Liver (tissue), 9 donors: ENCODE data around the gene POLD2. TPM values are rescaled to one million over a fixed set of nuclear protein-coding genes. Genes with fewer than 3 reads are reported as not detected.

Experiments
- DNase-seq: peaks from one replicate; pipeline ENCODE4 v3.0.0-alpha.2; 2017; ENCODE audit warnings: low spot score
- H3K27ac ChIP-seq, 2 donors: one replicate each; pipeline ENCODE4 v1.7.0; 2013; ENCODE audit warnings: inconsistent platforms in 2 of 2, low read length in 2 of 2, control low read depth in 1 of 2, low read depth in 1 of 2, mild to moderate bottlenecking in 1 of 2
- H3K27me3 ChIP-seq, 4 donors: one replicate each; pipeline versions ENCODE4 v1.6.1 to v1.7.0; 2013; ENCODE audit warnings: low read length in 3 of 4, inconsistent platforms in 1 of 4, mild to moderate bottlenecking in 1 of 4, moderate library complexity in 1 of 4; ENCODE audit not compliant: control insufficient read depth in 4 of 4, insufficient read depth in 4 of 4
- H3K36me3 ChIP-seq, 4 donors: one replicate each; pipeline versions ENCODE4 v1.6.1 to v1.7.0; 2013; ENCODE audit warnings: low read length in 3 of 4, mild to moderate bottlenecking in 3 of 4, low read depth in 1 of 4, moderate library complexity in 1 of 4; ENCODE audit not compliant: control insufficient read depth in 4 of 4, insufficient read depth in 3 of 4
- H3K4me1 ChIP-seq, 4 donors: one replicate each; pipeline versions ENCODE4 v1.6.1 to v1.7.0; 2013; ENCODE audit warnings: low read length in 3 of 4, mild to moderate bottlenecking in 3 of 4, moderate library complexity in 1 of 4; ENCODE audit not compliant: control insufficient read depth in 4 of 4, insufficient read depth in 4 of 4
- H3K4me3 ChIP-seq, 3 donors: one replicate each; pipeline versions ENCODE4 v1.6.1 to v1.7.0; 2013; ENCODE audit warnings: low read length in 3 of 3, control low read depth in 1 of 3, low read depth in 1 of 3, mild to moderate bottlenecking in 1 of 3
- H3K9ac ChIP-seq, 2 donors: one replicate each; pipeline ENCODE4 v1.7.0; 2013; ENCODE audit warnings: low read length in 2 of 2, mild to moderate bottlenecking in 2 of 2, moderate library complexity in 2 of 2, control low read depth in 1 of 2, low read depth in 1 of 2
- H3K9me3 ChIP-seq, 4 donors: one replicate each; pipeline versions ENCODE4 v1.6.1 to v1.7.0; 2013; ENCODE audit warnings: low read length in 3 of 4; ENCODE audit not compliant: control insufficient read depth in 4 of 4
- EGR1 ChIP-seq, 2 donors: IDR thresholded peaks; 2 replicates each; pipeline ENCODE4 v1.6.1; 2016 to 2018; ENCODE audit warnings: antibody characterized with exemption in 2 of 2, low read depth in 2 of 2
- FOXA1 ChIP-seq: IDR thresholded peaks from 2 replicates; pipeline ENCODE4 v1.6.1; 2016; ENCODE audit warnings: antibody characterized with exemption
- FOXA2 ChIP-seq: IDR thresholded peaks from 2 replicates; pipeline ENCODE4 v1.6.1; 2016; ENCODE audit warnings: antibody characterized with exemption
- GABPA ChIP-seq, 2 donors: IDR thresholded peaks in 1 of 2; conservative IDR thresholded peaks in 1 of 2; 2 replicates each; pipeline ENCODE4 v1.6.1; 2016; ENCODE audit warnings: antibody characterized with exemption in 2 of 2, mild to moderate bottlenecking in 1 of 2, moderate library complexity in 1 of 2
- JUND ChIP-seq, 2 donors: IDR thresholded peaks; 2 replicates each; pipeline ENCODE4 v1.6.1; 2016; ENCODE audit warnings: antibody characterized with exemption in 2 of 2
- NR2F2 ChIP-seq: IDR thresholded peaks from 2 replicates; pipeline ENCODE4 v1.6.1; 2016; ENCODE audit warnings: antibody characterized with exemption
- RAD21 ChIP-seq, 2 donors: IDR thresholded peaks; 2 replicates each; pipeline ENCODE4 v1.6.1; 2016; ENCODE audit warnings: antibody characterized with exemption in 2 of 2, mild to moderate bottlenecking in 2 of 2
- SP1 ChIP-seq: IDR thresholded peaks from 2 replicates; pipeline ENCODE4 v1.6.1; 2018; ENCODE audit warnings: antibody characterized with exemption, mild to moderate bottlenecking
- TAF1 ChIP-seq: conservative IDR thresholded peaks from 2 replicates; pipeline ENCODE4 v1.6.1; 2016; ENCODE audit warnings: antibody characterized with exemption, mild to moderate bottlenecking
- YY1 ChIP-seq: IDR thresholded peaks from 2 replicates; pipeline ENCODE4 v1.6.1; 2016; ENCODE audit warnings: antibody characterized with exemption, mild to moderate bottlenecking
- WGBS: extraction: QIAGEN DNeasy Blood & Tissue Kit; methylation state at CpG from one replicate; pipeline ENCODE4 v1.1.7; 2013; 5-methylcytosine and 5-hydroxymethylcytosine counted together
- polyA plus RNA-seq, 2 donors: library from polyadenylated mRNA; stranded (reverse) in 1 of 2; unstranded in 1 of 2; fragments of 200-250 nt in 1 of 2; fragments of >200 nt in 1 of 2; fragmentation: Nextera tagmentation in 1 of 2; extraction: Ambion mirVana in 1 of 2; gene quantifications; one replicate each; pipeline versions ENCODE4 v1.2.1 to v1.2.3, GENCODE V29; 2013 to 2015
- total RNA-seq, 2 donors: library from RNA; depleted of rRNA; stranded (reverse); fragments of >200 nt; gene quantifications; one replicate each; pipeline ENCODE4 v1.2.3, GENCODE V29; 2014
- TF ChIP-seq, protein P1 (sequence below): IDR thresholded peaks from 2 replicates; pipeline ENCODE4 v1.6.1; 2016; ENCODE audit warnings: antibody characterized with exemption
- TF ChIP-seq, protein P2 (sequence below): fragments of 150-350 bp; IDR thresholded peaks from 2 replicates; pipeline ENCODE4 v1.5.1; 2017; ENCODE audit warnings: improper control_type of control experiment, low read depth, low read length; ENCODE audit not compliant: missing input control
- TF ChIP-seq, protein P3 (sequence below): IDR thresholded peaks from 2 replicates; pipeline ENCODE4 v1.6.1; 2016; ENCODE audit warnings: antibody characterized with exemption, mild to moderate bottlenecking
- TF ChIP-seq, protein P4 (sequence below): IDR thresholded peaks from 2 replicates; pipeline ENCODE4 v1.6.1; 2016; ENCODE audit warnings: antibody characterized with exemption
- TF ChIP-seq, protein P5 (sequence below): IDR thresholded peaks from 2 replicates; pipeline ENCODE4 v1.6.1; 2016; ENCODE audit warnings: antibody characterized with exemption
- donor health status: healthy.
- donor health status: healthy.
- donor health status: healthy.
- donor health status: healthy.
- donor health status: healthy.

Gene POLD2
- total and polyA plus RNA-seq, 4 donors: 53.9 to 101 (median 85.3) TPM

DNA sequence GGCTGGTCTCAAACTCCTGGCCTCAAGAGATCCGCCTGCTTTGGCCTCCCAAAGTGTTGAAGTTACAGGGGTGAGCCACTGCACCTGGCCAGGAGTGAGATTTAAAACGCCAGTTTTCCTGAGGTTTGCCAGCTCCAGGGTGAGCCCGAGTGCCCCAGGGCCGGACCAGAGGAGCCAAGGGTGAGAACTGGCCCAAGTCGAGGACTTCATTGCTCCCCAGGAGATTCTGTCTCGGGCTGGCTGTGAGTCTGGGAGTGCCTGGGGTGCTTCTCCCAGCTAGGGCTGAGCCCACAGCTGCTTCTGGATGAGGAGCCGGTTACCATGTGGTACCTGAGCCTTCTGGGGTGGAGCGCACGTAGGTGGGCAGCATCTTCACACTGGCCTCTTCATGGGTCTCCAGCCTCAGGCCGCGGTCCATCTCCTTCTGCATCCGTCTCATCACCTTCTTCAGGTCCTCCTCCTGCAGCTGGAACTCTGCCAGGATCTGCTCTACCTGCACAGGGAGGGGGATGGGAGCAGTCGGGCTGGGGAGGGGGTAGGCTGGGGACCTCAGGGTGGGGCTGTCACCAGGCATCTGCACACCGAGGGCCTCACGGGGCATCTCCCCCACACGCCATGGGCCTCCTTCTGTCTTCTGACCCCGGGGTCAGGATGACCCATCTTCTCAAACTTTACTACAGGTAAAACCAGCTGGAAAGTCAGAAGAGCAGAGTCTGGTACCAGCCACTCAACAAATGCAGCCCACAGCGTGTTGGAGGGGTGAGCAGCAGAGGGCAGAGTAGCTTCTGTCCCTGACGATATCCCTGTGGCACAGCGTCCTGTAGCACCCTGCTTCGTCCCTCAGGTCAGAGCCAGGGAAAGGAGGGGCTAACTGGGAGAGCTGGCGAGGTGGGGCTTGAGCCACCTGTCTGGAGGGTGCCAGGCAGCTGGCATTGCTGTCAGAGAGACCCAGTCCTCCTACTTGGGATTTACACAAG, 29.9 kb upstream of the POLD2 start:
- Histone ChIP-seq H3K27ac (no peak overlapping the region), H3K27me3 (no peaks in the 10 kb centered on the region), H3K36me3 (peaks cover 0 to 24% (median 4%) of the 10 kb centered on the region in 4 donors), H3K9ac (no peak overlapping the region), H3K4me1 (peaks cover 2 to 39% (median 32%) of the 10 kb centered on the region in 4 donors), H3K9me3 (no peaks in the 10 kb centered on the region), H3K4me3 (no peak overlapping the region)
- 88% methylated on average over 22 of the region's 22 CpGs for WGBS
- DNase-seq: no peak
- TF ChIP-seq RAD21 (IDR thresholded peaks at IDR 0.05) (no peak), FOXA2 (no peak), NR2F2 (no peak), GABPA (IDR thresholded peaks at IDR 0.05 in 1 of 2, conservative IDR thresholded peaks at IDR 0.05 in 1 of 2) (no peak), TAF1 (no peak), SP1 (no peak)
- TF ChIP-seq, protein P1, sequence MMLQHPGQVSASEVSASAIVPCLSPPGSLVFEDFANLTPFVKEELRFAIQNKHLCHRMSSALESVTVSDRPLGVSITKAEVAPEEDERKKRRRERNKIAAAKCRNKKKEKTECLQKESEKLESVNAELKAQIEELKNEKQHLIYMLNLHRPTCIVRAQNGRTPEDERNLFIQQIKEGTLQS: no peak
- TF ChIP-seq, protein P2, sequence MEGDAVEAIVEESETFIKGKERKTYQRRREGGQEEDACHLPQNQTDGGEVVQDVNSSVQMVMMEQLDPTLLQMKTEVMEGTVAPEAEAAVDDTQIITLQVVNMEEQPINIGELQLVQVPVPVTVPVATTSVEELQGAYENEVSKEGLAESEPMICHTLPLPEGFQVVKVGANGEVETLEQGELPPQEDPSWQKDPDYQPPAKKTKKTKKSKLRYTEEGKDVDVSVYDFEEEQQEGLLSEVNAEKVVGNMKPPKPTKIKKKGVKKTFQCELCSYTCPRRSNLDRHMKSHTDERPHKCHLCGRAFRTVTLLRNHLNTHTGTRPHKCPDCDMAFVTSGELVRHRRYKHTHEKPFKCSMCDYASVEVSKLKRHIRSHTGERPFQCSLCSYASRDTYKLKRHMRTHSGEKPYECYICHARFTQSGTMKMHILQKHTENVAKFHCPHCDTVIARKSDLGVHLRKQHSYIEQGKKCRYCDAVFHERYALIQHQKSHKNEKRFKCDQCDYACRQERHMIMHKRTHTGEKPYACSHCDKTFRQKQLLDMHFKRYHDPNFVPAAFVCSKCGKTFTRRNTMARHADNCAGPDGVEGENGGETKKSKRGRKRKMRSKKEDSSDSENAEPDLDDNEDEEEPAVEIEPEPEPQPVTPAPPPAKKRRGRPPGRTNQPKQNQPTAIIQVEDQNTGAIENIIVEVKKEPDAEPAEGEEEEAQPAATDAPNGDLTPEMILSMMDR: no peak
- TF ChIP-seq, protein P3, sequence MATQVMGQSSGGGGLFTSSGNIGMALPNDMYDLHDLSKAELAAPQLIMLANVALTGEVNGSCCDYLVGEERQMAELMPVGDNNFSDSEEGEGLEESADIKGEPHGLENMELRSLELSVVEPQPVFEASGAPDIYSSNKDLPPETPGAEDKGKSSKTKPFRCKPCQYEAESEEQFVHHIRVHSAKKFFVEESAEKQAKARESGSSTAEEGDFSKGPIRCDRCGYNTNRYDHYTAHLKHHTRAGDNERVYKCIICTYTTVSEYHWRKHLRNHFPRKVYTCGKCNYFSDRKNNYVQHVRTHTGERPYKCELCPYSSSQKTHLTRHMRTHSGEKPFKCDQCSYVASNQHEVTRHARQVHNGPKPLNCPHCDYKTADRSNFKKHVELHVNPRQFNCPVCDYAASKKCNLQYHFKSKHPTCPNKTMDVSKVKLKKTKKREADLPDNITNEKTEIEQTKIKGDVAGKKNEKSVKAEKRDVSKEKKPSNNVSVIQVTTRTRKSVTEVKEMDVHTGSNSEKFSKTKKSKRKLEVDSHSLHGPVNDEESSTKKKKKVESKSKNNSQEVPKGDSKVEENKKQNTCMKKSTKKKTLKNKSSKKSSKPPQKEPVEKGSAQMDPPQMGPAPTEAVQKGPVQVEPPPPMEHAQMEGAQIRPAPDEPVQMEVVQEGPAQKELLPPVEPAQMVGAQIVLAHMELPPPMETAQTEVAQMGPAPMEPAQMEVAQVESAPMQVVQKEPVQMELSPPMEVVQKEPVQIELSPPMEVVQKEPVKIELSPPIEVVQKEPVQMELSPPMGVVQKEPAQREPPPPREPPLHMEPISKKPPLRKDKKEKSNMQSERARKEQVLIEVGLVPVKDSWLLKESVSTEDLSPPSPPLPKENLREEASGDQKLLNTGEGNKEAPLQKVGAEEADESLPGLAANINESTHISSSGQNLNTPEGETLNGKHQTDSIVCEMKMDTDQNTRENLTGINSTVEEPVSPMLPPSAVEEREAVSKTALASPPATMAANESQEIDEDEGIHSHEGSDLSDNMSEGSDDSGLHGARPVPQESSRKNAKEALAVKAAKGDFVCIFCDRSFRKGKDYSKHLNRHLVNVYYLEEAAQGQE: no peak
- TF ChIP-seq, protein P4, sequence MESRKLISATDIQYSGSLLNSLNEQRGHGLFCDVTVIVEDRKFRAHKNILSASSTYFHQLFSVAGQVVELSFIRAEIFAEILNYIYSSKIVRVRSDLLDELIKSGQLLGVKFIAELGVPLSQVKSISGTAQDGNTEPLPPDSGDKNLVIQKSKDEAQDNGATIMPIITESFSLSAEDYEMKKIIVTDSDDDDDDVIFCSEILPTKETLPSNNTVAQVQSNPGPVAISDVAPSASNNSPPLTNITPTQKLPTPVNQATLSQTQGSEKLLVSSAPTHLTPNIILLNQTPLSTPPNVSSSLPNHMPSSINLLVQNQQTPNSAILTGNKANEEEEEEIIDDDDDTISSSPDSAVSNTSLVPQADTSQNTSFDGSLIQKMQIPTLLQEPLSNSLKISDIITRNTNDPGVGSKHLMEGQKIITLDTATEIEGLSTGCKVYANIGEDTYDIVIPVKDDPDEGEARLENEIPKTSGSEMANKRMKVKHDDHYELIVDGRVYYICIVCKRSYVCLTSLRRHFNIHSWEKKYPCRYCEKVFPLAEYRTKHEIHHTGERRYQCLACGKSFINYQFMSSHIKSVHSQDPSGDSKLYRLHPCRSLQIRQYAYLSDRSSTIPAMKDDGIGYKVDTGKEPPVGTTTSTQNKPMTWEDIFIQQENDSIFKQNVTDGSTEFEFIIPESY: no peak
- TF ChIP-seq, protein P5, sequence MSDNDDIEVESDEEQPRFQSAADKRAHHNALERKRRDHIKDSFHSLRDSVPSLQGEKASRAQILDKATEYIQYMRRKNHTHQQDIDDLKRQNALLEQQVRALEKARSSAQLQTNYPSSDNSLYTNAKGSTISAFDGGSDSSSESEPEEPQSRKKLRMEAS: no peak

DNA sequence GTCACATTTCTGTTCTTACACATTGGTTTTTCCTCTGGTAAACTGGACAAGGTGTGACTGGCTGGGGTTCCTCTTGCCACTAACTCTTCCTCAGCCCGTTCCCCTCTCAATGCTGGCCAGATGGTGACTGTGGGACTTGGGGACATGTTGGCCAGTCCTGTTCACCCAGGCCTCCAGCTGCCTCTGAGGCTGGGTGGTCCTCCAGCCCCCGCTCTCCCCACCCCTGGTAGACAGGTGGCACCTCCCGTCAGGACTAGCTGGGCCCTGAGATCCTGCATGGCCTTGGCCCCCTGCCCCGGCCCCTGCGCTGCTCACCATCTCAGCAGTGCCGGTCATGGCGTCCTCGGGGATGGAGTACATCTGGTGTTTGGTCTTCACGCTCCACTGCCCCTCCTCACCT, 28.6 kb upstream of the POLD2 start:
- no peak overlapping the region for H3K4me3 ChIP-seq
- 96% methylated on average over 9 of the region's 9 CpGs for WGBS
- H3K27ac ChIP-seq: no peak overlapping the region
- H3K36me3 ChIP-seq: peaks cover 0 to 27% (median 8%) of the 10 kb centered on the region in 4 donors
- H3K4me1 ChIP-seq: peaks cover under 1 to 26% (median 19%) of the 10 kb centered on the region in 4 donors
- no peaks in the 10 kb centered on the region for H3K9me3 ChIP-seq
- H3K27me3 ChIP-seq: no peaks in the 10 kb centered on the region
- DNase-seq: no peak
- H3K9ac ChIP-seq: no peak overlapping the region
- TF ChIP-seq SP1: no peak
- TF ChIP-seq, protein P5: no peak
- TF ChIP-seq, protein P1: no peak
- no peak for TF ChIP-seq NR2F2
- no peak for TF ChIP-seq FOXA1
- no peak for TF ChIP-seq TAF1
- no peak for TF ChIP-seq YY1
- no peak for TF ChIP-seq JUND (IDR thresholded peaks at IDR 0.05)
- TF ChIP-seq, protein P2: no peak
- TF ChIP-seq EGR1 (IDR thresholded peaks at IDR 0.05; ENCODE audit: low read depth in 2 of 2): no peak
